Activated CD8-positive, alpha-beta memory T cell treated with anti-CD3 and anti-CD28 coated beads for 4 hours (primary cell): ENCODE results near the gene GCNT2.
"Not testable (repeated sequence)": the region's sequence is repeated elsewhere in the genome, so short reads cannot be mapped to it uniquely, and the experiment has no call there.

Source experiments
- DNase-seq, 2 donors: peaks; one replicate each; pipeline ENCODE4 v3.0.0-alpha.2; 2020; ENCODE audit warnings: low read depth in 2 of 2

Gene GCNT2

DNA sequence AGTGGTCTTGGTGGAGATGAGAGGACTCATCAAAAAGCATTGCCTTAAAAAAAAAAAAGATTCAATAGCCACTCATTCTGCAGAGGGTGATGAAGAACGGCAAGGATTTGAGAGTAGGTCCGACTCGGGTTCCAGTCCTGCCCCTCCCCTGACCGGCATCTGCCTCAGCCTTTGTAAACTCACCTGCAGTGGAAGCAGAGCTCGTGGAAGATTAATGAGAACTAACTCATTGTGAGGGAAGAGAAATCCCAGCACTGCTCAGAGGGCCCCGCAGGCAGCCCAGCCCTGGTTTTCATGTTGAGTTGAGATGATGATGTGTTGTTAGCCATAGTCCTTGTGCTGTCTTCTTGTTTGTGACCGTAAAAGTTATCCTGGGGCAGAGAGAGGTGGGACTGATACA is 59.4 kb downstream of the GCNT2 start:
- DNase-seq: no peak

DNA sequence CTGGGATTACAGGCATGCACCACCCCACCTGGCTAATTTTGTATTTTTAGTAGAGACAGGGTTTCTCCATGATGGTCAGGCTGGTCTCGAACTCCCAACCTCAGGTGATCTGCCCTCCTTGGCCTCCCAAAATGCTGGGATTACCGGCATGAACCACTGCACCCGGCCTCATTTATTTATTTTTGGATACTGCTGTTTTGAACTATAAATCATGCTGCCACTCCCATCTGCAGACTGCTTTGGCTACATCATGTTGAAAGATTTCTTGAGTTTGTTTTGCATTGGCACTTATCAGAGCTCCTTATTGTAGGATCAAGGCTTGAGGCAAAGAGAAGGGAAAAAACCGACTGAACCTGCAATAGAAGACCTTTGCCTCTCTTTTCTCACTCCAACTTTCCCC is 60.3 kb downstream of the GCNT2 start:
- not testable (repeated sequence) for DNase-seq

DNA sequence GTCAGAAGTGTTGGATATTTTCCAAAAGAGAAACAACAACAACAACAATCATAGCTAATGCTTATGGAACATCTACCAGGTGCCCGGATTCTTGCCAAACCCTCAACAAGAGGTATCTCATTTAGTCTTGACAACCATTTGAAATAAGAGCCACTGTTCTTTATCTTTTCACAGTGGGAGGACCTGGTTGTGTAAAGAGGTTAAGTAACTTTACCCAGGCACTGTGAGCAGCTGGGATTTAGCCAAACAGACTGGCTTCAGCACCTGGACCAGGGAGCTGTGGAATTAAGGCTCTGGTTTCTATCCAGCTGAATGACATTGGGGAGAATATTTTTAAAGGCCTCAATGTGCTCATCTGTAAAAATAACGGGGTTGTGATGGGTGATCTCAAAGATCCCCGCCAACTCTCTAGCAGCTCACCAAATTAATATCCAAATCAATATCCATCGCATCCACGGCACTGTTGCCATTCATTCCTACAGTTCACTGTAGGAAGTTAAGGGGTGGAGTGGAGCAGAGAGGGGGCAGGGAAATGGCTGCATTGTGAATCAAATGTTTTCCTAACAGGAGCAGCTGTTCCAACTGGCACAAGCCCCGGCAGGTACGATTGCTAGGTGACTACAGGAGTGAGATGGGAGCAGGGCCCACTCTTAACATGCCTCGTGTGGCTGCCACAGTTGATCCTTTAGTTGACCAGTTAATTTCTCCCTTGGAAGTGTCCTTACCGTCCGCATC is 61.8 kb downstream of the GCNT2 start:
- no peak for DNase-seq

DNA sequence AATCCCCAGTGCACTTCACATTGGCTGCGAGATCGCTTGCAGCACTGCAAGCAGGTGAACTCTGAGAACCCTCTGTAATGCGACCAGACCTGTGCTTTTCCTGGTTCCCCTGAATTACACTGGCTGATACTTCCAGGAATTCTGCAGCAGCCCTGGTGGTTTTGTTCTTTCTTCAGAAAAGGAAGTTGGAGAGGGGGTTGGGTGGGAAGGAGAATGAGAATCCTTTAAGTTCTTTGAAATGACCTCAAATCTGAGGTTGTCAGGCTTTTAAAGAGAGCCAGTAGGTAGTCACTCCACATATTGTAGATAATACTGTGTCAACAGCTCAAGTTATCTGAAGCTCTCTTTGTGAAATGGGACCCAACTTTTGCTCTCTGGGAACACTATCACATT is 62.4 kb downstream of the GCNT2 start:
- DNase-seq: no peak

DNA sequence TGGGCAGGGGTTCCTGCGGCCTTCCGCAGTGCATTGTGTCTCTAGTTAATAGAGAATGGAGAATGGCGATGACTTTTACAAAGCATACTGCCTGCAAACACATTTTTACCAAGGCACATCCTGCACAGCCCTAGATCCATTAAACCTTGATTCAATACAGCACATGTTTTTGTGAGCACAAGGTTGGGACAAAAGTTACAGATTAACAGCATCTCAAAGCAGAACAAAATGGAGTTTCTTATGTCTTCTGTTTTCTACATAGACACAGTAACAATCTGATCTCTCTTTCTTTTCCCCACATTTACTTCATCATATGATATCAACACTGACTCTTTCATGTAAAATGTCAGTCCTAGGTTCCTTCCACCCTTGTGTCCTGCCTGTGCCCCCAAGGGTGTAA is 63.5 kb downstream of the GCNT2 start:
- DNase-seq: no peak

DNA sequence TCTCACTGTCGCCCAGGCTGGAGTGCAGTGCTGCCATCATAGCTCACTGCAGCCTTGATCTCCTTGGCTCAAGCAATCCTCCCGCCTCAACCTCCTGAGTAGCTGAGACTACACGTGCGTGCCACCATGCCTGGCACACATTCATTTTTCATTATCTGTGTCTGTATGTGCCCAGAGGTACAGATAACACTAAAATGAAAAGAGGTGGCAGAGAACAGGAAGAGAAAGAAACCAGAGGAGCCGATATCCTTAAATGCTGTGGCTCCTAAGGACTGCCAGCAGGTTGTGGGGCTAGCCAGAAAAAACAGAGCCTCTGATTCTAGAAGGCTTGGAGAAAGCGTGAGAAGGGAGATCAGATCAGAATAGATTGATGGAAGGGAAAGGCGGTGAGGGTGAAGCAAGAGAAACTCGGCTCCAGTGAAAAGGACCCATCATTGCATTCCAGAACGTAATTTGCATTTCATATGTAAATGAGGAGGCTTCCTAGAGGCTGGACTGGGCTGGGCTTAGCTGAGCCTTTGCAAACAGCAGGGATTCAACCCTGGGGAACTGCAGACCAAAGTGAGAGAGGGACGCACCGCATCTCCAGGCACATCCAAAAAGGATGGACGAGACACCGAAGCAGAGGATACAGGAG is 64.2 kb downstream of the GCNT2 start:
- no peak for DNase-seq

DNA sequence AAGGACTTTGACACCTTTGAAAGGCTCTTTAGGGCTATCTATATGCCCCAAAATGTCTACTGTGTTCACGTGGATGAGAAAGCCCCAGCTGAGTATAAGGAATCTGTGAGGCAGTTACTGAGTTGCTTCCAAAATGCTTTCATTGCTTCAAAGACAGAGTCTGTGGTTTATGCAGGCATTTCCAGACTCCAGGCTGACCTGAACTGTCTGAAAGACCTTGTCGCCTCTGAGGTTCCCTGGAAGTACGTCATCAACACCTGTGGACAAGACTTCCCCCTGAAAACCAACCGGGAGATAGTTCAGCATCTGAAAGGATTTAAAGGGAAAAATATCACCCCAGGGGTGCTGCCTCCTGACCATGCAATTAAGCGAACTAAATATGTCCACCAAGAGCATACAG is 65.2 kb downstream of the GCNT2 start:
- no peak for DNase-seq

DNA sequence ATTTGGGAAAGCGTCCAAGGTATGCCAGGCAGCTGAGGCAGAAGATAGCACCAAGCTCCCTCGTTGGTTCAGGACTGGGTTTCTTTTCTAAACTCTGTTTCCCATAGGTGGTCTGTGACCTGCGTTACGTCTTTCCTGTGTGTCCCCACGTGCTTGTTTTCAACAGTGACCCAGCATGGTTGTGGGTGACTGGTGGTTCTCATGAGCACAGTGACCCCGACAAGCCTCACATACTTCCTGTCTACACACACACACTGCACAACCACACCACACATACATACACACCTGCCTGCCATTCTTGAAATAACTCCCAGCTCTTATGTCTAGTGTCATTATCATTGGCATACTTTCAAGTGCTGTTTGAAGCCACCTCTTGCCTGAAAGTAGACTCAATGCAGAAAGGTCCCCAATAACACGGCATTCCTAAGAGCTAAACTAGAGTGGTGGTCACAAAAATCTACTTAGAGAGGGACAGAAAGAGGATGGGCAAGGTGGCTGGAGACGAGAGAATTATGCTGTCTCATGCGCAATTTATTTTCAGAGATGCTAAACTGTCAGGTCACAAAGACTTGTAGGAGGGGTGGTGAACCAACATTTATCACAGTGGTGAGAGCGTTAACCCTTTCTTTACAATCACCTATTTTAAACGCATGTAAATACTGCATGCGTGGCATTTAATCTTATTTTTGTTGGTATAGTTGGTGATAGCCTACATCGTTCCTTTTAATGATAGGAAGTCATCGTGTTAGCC is 66.7 kb downstream of the GCNT2 start:
- no peak for DNase-seq

DNA sequence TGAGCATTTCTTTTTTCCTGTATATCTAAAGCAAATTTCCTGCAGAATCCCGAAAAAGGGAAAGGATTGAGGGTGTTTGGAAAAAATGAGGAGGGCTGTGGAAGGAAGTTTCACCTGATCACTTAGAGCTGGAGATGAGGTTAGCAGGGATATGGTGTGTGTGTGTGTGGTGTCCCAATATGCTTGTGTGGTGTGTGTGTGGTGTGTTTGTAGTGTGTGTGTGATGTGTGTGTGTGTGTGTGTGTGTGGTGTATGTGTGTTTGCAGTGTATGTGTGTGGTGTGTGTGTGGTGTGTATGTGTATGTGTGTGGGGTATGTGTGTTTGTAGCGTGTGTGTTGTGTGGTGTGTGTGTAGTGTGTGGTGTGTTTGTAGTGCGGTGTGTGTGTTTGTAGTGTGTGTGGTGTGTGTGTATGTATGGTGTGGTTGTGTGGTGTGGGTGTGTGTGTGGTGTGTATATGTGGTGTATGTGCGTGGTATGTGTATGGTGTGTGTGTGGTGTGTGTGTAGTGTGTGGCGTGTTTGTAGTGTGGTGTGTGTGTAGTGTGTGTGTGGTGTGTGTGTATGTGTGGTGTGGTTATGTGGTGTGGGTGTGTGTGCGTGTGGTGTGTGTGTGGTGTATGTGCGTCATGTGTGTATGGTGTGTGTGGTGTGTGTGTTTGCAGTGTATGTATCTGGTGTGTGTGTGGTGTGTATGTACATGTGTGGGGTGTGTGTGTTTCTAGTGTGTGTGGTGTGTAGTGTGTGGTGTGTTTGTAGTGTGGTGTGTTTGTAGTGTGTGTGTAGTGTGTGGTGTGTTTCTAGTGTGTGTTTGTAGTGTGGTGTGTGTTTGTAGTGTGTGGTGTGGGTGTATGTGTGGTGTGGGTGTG is 67.6 kb downstream of the GCNT2 start:
- no peak for DNase-seq

DNA sequence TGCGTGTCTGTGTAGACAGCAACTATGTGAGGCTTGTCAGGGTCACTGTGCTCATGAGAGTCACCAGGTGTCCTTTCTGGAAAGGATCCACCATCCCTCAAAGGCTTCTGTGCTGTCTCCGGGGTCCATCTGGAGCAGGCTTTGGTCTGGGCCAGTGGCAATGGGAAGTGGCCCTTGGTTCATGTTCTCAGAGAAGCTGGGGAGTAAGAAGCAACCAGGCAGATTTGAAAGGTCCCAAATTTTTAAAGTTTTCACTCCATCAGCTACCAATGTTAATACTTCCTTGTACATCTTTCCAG is 68.2 kb downstream of the GCNT2 start:
- DNase-seq: no peak

DNA sequence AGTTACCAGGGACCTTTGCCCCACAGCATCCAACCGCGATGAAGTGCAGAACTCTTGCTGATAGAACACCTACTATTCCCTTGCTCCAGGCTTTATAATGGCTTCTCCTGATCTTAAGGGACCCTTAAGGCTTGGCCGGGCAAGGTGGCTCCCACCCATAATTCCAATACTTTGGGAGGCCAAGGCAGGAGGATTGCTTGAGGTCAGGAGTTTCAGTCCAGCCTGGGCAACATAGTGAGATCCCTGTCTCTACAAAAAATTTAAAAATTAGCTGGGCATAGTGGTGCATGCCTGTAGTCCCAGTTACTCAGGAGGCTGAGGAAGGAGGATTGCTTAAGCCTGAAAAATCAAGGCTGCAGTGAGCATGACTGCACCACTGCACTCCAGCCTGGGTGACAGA is 68.8 kb downstream of the GCNT2 start:
- no peak for DNase-seq

DNA sequence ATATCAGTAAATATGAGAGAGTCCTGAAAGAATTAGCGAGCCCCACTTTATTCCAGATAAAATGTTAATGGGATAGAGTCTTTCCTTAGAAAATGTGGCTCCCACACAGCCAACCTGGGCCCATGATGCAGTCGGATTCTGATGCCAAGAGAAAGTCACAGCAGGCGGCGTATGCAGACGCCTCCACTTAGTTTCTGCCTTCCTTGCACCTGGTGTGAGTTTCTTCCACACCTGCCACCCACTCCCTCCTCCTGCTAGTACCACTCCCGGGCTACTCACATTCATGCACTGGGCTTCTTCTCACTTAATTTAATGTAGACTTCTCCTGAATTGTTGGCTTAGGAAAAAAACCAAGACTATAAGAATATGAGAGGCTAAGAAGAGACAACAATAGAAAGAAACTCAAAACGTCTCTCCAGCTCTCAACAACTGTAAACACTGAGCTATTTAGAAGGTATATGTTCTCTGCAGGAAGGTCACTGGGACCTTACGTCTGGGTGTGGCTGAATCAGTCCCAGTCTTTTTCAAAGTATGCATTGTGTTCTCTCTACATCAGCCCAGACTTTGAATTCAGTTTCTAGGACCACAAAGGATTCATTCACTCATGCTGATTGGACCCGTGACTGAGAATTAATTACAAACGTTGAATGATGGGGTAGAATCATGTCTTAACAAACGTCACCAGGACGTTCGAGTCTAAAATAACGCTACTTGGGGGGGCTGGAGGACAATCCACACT is 70.4 kb downstream of the GCNT2 start:
- no peak for DNase-seq

DNA sequence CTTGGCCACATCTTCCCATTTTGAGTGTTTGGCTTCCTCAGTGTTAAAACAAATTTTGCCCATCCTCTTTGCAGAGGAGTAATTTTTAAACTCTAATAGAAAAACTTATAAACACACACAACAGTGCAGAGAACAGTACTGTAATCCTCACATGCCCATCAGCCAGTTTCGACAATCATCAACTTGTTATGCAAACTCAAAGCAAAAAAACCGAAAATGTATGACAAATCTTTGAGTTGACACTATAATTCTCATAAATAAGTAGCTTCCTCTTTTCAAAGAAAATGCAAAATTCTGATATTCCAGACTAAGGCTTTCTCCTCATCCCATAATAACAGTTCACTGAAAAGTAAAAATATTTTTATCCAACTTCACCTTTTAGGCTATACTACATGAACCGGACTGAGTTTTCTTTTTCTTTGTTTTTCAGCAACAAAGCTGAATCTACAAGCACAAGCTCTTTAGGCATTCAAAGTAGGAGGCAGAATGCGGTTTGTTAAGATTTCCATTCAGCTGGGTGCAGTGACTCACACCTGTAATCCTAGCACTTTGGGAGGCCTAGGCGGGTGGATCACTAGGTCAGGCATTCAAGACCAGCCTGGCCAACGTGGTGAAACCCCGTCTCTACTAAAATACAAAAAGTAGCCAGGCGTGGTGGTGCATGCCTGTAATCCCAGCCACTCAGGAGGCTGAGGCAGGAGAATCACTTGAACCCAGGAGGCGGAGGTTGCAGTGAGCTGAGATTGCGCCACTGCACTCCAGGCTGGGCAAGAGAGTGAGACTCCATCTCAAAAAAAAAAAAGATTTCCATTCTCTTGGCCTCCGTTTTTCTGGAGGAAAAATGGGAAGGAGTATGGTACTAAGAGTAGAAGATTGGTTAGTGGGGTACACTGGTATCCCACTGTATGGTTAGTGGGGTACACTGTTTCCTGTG is 74.8 kb downstream of the GCNT2 start:
- DNase-seq: no peak

DNA sequence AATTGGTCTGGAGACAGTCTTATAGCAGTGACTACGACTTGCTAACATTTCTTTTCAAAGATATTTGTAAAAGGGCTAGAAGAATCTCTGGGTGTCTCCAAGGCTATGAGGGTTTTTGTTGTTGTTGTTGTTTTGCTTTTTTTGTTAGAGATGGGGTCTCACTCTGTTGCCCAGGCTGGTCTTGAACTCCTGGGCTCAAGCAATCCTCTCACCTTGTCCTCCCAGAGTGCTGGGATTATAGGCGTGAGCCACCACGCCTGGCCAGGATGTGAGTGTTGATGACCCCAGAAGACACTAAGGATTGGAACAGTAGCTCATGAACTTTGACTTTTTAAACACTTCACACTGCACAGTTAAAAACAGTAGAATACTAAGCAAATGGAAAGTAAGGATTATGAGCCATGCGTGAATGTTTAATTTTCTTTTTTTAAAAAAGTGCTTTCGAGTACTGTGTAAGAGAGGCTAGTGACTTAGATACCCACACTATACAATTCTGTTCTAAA is 76.4 kb downstream of the GCNT2 start:
- no peak for DNase-seq

DNA sequence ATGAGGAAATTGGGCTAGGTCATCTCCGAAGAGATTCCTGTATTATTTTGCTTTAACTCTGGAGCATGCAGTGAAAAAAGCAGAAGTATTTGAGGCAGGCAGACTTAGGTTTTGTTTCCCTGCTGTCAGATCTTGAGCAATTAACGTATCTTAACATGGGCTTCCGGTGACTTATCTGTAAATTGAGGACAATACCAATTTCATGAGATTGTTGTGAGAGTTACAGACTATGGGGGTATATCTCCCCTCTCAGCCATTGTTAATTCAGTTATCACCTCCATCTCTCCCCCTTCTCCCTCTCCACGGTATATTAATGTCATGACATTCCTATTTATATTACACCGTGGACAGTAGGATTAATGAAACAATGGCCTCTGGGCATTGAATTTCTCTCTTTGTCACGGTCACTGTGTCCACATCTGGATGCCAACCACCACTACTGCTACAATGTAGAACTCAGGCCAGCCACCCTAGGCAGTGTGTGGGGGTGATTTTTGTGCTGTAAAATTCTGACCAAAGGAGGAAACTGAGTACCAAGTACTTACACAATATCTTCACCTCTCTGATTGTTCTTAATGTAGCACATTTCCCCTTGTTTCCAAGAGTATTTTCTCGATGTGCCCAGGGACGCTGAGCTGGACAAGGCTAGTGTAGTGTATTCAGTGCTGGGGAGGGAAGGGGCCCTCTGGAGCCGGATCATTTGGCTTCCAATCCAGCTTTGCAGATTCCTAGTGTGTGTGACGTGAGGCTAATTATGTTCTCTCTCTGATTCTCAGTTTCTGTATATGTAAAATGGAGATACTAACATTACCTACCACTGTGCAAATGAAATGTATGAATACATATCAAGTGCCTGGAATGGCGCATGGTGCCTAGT is 77.2 kb downstream of the GCNT2 start:
- DNase-seq: no peak

DNA sequence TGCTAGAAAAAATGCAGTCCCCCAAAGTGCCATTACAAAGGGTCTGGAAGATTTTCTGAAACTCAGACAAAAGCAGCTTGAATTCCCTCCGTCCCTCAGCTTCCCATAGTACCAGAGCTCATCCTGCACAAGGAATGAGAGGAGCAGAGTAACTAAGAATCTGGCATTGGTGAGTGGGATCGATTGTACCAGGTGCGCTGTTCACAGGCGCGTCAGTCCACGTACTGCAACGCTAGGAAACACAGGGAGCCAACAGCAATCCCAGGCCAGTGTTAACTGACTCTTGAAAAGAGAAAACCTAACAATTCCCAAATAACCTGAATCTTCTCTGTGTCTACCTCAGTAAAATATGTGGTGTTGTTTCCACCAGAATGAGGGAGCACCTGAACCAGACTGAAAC is 77.9 kb downstream of the GCNT2 start:
- no peak for DNase-seq

DNA sequence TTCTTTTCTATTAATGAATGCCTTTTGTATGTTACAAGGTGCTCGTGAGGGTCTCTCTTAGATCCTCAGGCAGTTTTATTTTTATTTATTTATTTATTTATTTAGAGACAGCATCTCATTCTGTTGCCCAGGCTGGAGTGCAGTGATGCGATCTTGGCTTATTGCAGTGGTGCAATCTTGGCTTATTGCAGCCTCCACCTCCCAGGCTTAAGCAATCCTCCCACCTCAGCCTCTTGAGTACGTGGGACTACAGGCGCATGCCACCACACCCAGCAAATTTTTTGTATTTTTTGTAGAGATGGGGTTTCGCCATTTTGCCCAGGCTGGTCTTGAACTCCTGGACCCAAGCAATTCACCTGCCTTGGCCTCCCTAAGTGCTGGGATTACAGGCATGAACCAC is 79.5 kb downstream of the GCNT2 start:
- not testable (repeated sequence) for DNase-seq

DNA sequence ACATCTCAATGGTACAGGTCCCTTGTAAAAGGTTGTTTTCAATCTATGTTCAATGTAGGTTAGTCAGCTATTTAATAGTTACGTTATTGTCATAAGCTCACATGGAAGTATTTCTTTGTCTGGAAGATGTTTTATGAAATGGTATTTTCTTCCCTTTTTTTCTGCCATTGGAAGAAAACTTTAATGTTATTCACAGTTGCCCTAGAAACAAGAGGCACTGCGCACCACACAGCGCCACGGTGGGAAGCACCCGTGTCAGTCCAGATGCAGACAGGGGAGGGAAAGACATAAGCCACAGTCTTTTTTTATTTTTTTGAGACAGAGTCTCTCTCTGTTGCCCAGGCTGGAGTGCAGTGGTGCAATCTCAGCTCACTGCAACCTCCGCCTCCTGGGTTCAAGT is 82.1 kb downstream of the GCNT2 start:
- no peak for DNase-seq

DNA sequence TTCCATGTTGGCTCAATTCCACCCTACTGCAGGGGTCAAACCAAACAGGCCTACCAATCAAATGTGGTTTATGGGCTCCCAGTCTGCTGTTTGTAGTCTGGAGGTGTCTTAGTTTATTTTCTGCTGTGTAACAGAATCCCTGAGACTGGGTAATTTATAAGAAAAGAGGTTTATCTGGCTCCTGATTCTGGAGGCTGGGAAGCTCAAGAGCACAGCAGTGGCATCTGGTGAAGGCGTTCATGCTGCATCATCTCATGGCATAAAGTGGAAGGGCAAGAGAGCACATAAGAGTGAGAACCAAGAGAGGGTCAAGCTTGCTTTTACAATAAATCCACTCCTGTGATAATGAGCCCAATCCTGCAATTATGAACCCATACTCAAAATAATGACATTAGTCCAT is 87.9 kb downstream of the GCNT2 start:
- no peak for DNase-seq
